WERI-Rb-1 (cell line): ENCODE measurements around the gene PCED1B.

ENCODE experiments used
- DNase-seq: peaks from one replicate; pipeline ENCODE4 v3.0.0-alpha.2; 2020
- H3K27ac ChIP-seq: fragments of 250-450 bp; sonication (Bioruptor Pico); 2 replicates; pipeline ENCODE4 v1.5.1; 2020; ENCODE audit warnings: mild to moderate bottlenecking, moderate library complexity
- H3K27me3 ChIP-seq: fragments of 250-450 bp; sonication (Bioruptor Pico); 2 replicates; pipeline ENCODE4 v1.5.1; 2021; ENCODE audit warnings: mild to moderate bottlenecking, low read depth, moderate library complexity; ENCODE audit not compliant: insufficient read depth, severe bottlenecking
- H3K36me3 ChIP-seq: fragments of 250-450 bp; sonication (Bioruptor Pico); 2 replicates; pipeline ENCODE4 v1.5.1; 2020; ENCODE audit warnings: mild to moderate bottlenecking, moderate library complexity
- H3K4me3 ChIP-seq: 2 replicates; pipeline ENCODE4 v1.5.1; 2011; ENCODE audit warnings: low read depth, mild to moderate bottlenecking, control low read depth, low read length
- H3K9me3 ChIP-seq: fragments of 250-450 bp; sonication (Bioruptor Pico); 2 replicates; pipeline ENCODE4 v1.5.1; 2021; ENCODE audit warnings: mild to moderate bottlenecking, moderate library complexity; ENCODE audit not compliant: severe bottlenecking
- CTCF ChIP-seq: IDR thresholded peaks from 2 replicates; pipeline ENCODE4 v1.5.1; 2011; ENCODE audit warnings: low read depth, mild to moderate bottlenecking, control low read depth, inconsistent platforms, low read length

PCED1B gene

DNA sequence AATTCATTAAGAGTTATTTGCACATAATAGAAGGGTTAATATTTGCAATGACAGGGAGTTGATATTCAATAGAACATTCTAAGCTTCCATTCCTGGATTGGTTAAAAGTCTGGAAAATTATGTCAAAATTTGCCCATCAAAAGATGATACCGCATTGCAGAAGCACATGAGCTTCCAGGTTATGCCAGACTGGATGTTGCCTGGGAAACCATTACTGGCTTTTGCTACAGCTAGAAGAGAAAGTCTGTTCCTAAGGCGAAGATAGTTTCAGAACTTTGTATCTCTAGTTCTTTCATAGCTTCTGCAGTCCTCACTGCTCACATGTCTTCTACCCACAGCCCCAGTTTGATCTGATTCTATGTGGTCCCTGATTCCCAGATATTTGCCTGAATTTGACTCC lies 122.8 kb downstream of the PCED1B start:
- H3K36me3 ChIP-seq: no peaks in the 10 kb centered on the region
- no peak overlapping the region for H3K4me3 ChIP-seq
- H3K27me3 ChIP-seq: peaks cover 5% of the 10 kb centered on the region
- no peak for TF ChIP-seq CTCF
- H3K9me3 ChIP-seq: no peaks in the 10 kb centered on the region
- H3K27ac ChIP-seq: no peak overlapping the region
- no peak for DNase-seq

- DNase-seq: no peak
- H3K27me3 ChIP-seq: peaks cover 5% of the 10 kb centered on the region
- TF ChIP-seq CTCF: no peak
- H3K27ac ChIP-seq: no peak overlapping the region
- H3K36me3 ChIP-seq: no peaks in the 10 kb centered on the region
- no peaks in the 10 kb centered on the region for H3K9me3 ChIP-seq
- H3K4me3 ChIP-seq: no peak overlapping the region
Observed at GRCh38 chr12:47205532-47206449, 126.4 kb downstream of the PCED1B start.

DNA sequence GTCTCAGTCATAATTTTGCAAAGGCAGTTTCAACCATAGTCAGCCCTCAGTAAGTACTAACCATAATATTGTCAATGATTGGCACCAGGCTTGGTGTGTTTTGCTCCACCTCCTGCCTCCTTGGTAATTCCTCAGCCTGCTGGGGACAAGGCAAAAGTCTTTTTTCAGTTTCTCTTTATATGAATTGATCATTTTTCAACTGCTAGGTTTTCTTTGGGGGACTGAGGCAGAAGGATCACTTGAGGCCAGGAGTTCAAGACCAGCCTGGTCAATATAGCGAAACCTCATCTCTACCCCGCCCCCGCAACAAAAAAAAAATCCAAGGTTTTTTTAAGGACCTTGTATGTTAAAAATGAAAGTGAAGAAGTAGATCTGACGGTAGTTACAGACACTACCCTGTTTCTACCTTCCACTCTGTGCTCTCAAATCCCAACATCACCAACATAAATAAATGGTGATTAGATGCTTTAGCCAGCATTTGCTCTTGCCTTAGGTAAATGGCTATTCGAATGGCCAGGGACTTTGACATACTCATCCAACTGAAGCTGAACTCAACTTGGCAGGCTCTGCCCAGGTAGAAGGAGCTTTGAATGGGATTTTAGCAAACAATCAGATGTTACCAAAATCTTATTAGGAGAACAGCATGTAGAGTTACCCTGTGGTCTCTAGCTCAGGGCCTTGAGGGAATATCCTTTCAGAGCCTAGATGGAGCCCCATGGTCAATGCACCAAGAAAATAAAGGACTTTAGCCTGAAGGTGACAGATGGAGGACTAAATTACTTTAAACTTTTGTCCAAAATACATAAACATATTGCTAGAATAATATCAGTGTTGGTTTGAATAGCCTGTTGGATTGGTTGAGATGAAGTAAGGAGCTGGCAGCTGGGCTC lies 127.3 kb downstream of the PCED1B start:
- Histone ChIP-seq H3K4me3 (no peak overlapping the region), H3K9me3 (no peaks in the 10 kb centered on the region), H3K27me3 (peaks cover 5% of the 10 kb centered on the region), H3K27ac (no peak overlapping the region), H3K36me3 (no peaks in the 10 kb centered on the region)
- no peak for DNase-seq
- no peak for TF ChIP-seq CTCF

DNA sequence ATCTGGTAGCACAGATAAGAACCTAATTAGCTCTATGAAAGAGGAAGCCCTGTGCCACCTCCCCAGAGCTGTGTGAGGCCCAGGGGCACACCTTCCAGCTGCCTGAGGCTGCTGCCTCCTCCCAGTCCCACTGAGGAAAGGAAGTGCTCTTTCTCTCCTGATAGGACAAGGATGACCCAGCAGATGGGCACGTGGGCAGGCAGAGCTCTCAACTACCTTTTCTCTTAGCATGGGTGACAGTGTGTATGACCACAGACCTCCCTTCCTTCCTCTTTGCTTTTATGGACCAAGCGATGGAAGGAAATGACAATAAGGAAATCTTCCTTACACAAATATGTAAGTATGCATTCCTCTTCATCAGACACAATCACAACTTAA lies 127.9 kb downstream of the PCED1B start:
- H3K4me3 ChIP-seq: no peak overlapping the region
- peaks cover 5% of the 10 kb centered on the region for H3K27me3 ChIP-seq
- no peaks in the 10 kb centered on the region for H3K9me3 ChIP-seq
- no peak for DNase-seq
- no peaks in the 10 kb centered on the region for H3K36me3 ChIP-seq
- TF ChIP-seq CTCF: no peak
- H3K27ac ChIP-seq: no peak overlapping the region

- peaks cover 5% of the 10 kb centered on the region for H3K27me3 ChIP-seq
- no peak overlapping the region for H3K27ac ChIP-seq
- no peak for DNase-seq
- no peak overlapping the region for H3K4me3 ChIP-seq
- no peak for TF ChIP-seq CTCF
- no peaks in the 10 kb centered on the region for H3K36me3 ChIP-seq
- no peaks in the 10 kb centered on the region for H3K9me3 ChIP-seq
Observed at GRCh38 chr12:47207829-47208248, 128.4 kb downstream of the PCED1B start.
